IMR-90 (cell line): ENCODE data around the gene TVP23C. TPM values are rescaled to one million over a fixed set of nuclear protein-coding genes. Genes with fewer than 3 reads are reported as not detected.
"Not testable (repeated sequence)": the region's sequence is repeated elsewhere in the genome, so short reads cannot be mapped to it uniquely, and the experiment has no call there.

Source experiments
- ATAC-seq: fragments of 200-7000 bp; cut with Tn5 transposase; 2 replicates; pipeline ENCODE4 v1.9.1; 2020; ENCODE audit warnings: low read depth, mild to moderate bottlenecking, moderate library complexity
- BruUV-seq: library from RNA; stranded (reverse); fragments of 400-500 nt; replicated peaks from 2 replicates; lab custom pipeline; 2021; lab: Mats Ljungman, UMichigan
- CTCF ChIA-PET: fragments of 300-600 bp; formaldehyde crosslinking; extraction: SDS; loops from one replicate; lab custom pipeline; 2021; ENCODE audit warnings: antibody characterized with exemption; lab: Yijun Ruan, JAX
- POLR2A ChIA-PET: fragments of 300-600 bp; sonication (Branson Sonifier 250); formaldehyde crosslinking; loops from one replicate; lab custom pipeline; 2022; ENCODE audit warnings: antibody characterized with exemption; ENCODE audit not compliant: unreplicated experiment; lab: Charles Lee
- DNase-seq: peaks from one replicate; pipeline ENCODE4 v3.0.0; 2013
- H2AFZ ChIP-seq: replicated peaks from 2 replicates; pipeline ENCODE3; 2013; ENCODE audit warnings: low read length, mild to moderate bottlenecking; ENCODE audit not compliant: poor library complexity
- H2AK5ac ChIP-seq: 2 replicates; pipeline ENCODE4 v1.6.1; 2013; ENCODE audit warnings: low read depth, low read length, inconsistent platforms
- H2AK9ac ChIP-seq: replicated peaks from 2 replicates; pipeline ENCODE3; 2013; ENCODE audit warnings: mild to moderate bottlenecking, low read depth, low read length, moderate library complexity; ENCODE audit not compliant: poor library complexity
- H2BK120ac ChIP-seq: 2 replicates; pipeline ENCODE4 v1.6.1; 2013; ENCODE audit warnings: low read depth, low read length, inconsistent platforms
- H2BK15ac ChIP-seq: 3 replicates; pipeline ENCODE4 v1.6.1; 2013; ENCODE audit warnings: low read depth, low read length, inconsistent platforms
- H2BK20ac ChIP-seq: 2 replicates; pipeline ENCODE4 v1.6.1; 2013; ENCODE audit warnings: low read depth, mild to moderate bottlenecking, inconsistent platforms, low read length, moderate library complexity
- H2BK5ac ChIP-seq: 2 replicates; pipeline ENCODE4 v1.6.1; 2013; ENCODE audit warnings: mild to moderate bottlenecking, low read depth, low read length, inconsistent platforms; ENCODE audit not compliant: poor library complexity, severe bottlenecking
- H3K14ac ChIP-seq: replicated peaks from 2 replicates; pipeline ENCODE4 v1.6.1; 2013; ENCODE audit warnings: low read depth, low read length, inconsistent platforms
- H3K18ac ChIP-seq: 2 replicates; pipeline ENCODE4 v1.6.1; 2013; ENCODE audit warnings: low read depth, low read length, control low read depth
- H3K23ac ChIP-seq: 2 replicates; pipeline ENCODE4 v1.6.1; 2013; ENCODE audit warnings: low read depth, low read length, inconsistent platforms
- H3K27ac ChIP-seq: 2 replicates; pipeline ENCODE4 v1.5.1; 2013; ENCODE audit warnings: mild to moderate bottlenecking, control low read depth, low read length; ENCODE audit not compliant: insufficient read depth
- H3K27me3 ChIP-seq: 2 replicates; pipeline ENCODE4 v1.6.1; 2013; ENCODE audit warnings: low read length; ENCODE audit not compliant: control insufficient read depth, insufficient read depth
- H3K36me3 ChIP-seq: 2 replicates; pipeline ENCODE4 v1.6.1; 2013; ENCODE audit warnings: low read length, mixed read lengths; ENCODE audit not compliant: control insufficient read depth, insufficient read depth
- H3K4ac ChIP-seq: 2 replicates; pipeline ENCODE4 v1.6.1; 2013; ENCODE audit warnings: low read depth, low read length, inconsistent platforms
- H3K4me1 ChIP-seq: 2 replicates; pipeline ENCODE4 v1.6.1; 2013; ENCODE audit warnings: low read length, mixed read lengths; ENCODE audit not compliant: control insufficient read depth, insufficient read depth
- H3K4me2 ChIP-seq: 2 replicates; pipeline ENCODE4 v1.6.1; 2013; ENCODE audit warnings: low read depth, mild to moderate bottlenecking, control low read depth, low read length, moderate library complexity
- H3K4me3 ChIP-seq: 2 replicates; pipeline ENCODE4 v1.5.1; 2013; ENCODE audit warnings: low read depth, mild to moderate bottlenecking, control low read depth, low read length, moderate library complexity; ENCODE audit not compliant: insufficient read depth
- H3K56ac ChIP-seq: 2 replicates; pipeline ENCODE4 v1.6.1; 2013; ENCODE audit warnings: low read length, inconsistent platforms; ENCODE audit not compliant: insufficient read depth; ENCODE audit errors: extremely low read depth
- H3K79me1 ChIP-seq, 2 experiments: 2 replicates each; pipeline ENCODE4 v1.6.1; 2013; ENCODE audit warnings: low read length in 2 of 2, inconsistent platforms in 1 of 2, low read depth in 1 of 2
- H3K9ac ChIP-seq: 2 replicates; pipeline ENCODE4 v1.6.1; 2013; ENCODE audit warnings: low read depth, low read length, control low read depth
- H3K9me1 ChIP-seq: 2 replicates; pipeline ENCODE4 v1.6.1; 2013; ENCODE audit warnings: low read length, inconsistent platforms; ENCODE audit not compliant: insufficient read depth
- H3K9me3 ChIP-seq: 2 replicates; pipeline ENCODE4 v1.6.1; 2013; ENCODE audit warnings: low read length; ENCODE audit not compliant: control insufficient read depth, insufficient read depth
- H4K20me1 ChIP-seq: 2 replicates; pipeline ENCODE4 v1.6.1; 2013; ENCODE audit warnings: low read length, inconsistent platforms; ENCODE audit not compliant: insufficient read depth
- H4K5ac ChIP-seq: 2 replicates; pipeline ENCODE4 v1.6.1; 2013; ENCODE audit warnings: mild to moderate bottlenecking, low read depth, low read length, control low read depth
- H4K8ac ChIP-seq, 2 experiments: 2 replicates each; pipeline ENCODE4 v1.6.1; 2013; ENCODE audit warnings: low read depth in 2 of 2, low read length in 2 of 2, control low read depth in 1 of 2, inconsistent platforms in 1 of 2
- H4K91ac ChIP-seq: 2 replicates; pipeline ENCODE4 v1.6.1; 2013; ENCODE audit warnings: low read depth, low read length, inconsistent platforms; ENCODE audit not compliant: insufficient read depth
- WGBS, 2 experiments: methylation state at CpG; one replicate each; pipeline versions ENCODE4 v1.1.5 to v1.1.7; 2013; ENCODE audit warnings: missing lambda C conversion rate in 2 of 2; ENCODE audit not compliant: insufficient read length in 1 of 2; ENCODE audit errors: extremely low coverage in 2 of 2; 5-methylcytosine and 5-hydroxymethylcytosine counted together
- dilution Hi-C: fragments of 300-500 bp; cut with HindIII; formaldehyde crosslinking; loops from one replicate; pipeline ENCODE4 v1.14.3; 2018; ENCODE audit warnings: low sequenced_read_pairs; ENCODE audit not compliant: unreplicated experiment
- in situ Hi-C: fragments of 300-500 bp; cut with MboI; formaldehyde crosslinking; loops from 3 replicates; pipeline ENCODE4 v1.14.3; 2019; ENCODE audit warnings: low sequenced_read_pairs, inconsistent platforms, mixed read lengths
- intact Hi-C: fragments of 100-400 bp; cut with micrococcal nuclease; formaldehyde crosslinking; loops from 2 replicates; pipeline ENCODE4 v1.10.0; 2022
- polyA plus RNA-seq, 3 experiments: library from polyadenylated mRNA; depleted of rRNA; stranded (reverse); fragments of >200 nt; gene quantifications; 2 replicates each; pipeline ENCODE4 v1.2.3, GENCODE V29; 2012; ENCODE audit warnings: low replicate concordance in 1 of 3
- total RNA-seq: library from RNA; depleted of rRNA; stranded (reverse); fragments of >200 nt; gene quantifications from 2 replicates; pipeline ENCODE4 v1.2.3, GENCODE V29; 2012

Gene TVP23C
- total and polyA plus RNA-seq, 2 of the 4 experiments (the other 2 are of a cell fraction): 7.5 to 12.0 TPM

DNA sequence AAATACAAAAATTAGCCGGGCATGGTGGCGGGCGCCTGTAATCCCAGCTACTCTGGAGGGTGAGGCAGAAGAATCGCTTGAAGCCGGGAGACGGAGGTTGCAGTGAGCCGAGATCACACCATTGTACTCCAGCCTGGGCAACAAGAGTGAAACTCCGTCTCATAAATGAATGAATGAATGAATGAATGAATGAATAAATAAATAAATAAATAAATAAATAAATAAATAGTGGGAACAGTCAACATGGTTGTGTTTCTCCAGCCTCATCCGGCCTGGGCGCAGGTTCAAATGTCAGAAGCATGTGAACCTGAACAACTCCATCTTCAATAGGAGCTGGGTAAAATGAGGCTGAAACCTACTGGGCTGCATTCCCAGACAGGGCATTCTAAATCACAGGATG, 1.8 kb downstream of the TVP23C start:
- H3K4ac ChIP-seq, H2BK20ac ChIP-seq, H2AK9ac ChIP-seq, H3K27me3 ChIP-seq, H2BK5ac ChIP-seq, H2AK5ac ChIP-seq, H3K4me3 ChIP-seq, H3K27ac ChIP-seq, BruUV-seq, H3K36me3 ChIP-seq, H2BK120ac ChIP-seq, H4K91ac ChIP-seq, H3K79me1 ChIP-seq, ATAC-seq, H4K5ac ChIP-seq, H3K23ac ChIP-seq, H3K4me1 ChIP-seq, H3K14ac ChIP-seq, intact Hi-C loops, DNase-seq, H3K56ac ChIP-seq, H2BK15ac ChIP-seq, H3K9me1 ChIP-seq, in situ Hi-C loops, H4K8ac ChIP-seq, H3K4me2 ChIP-seq, H3K9ac ChIP-seq, H2AFZ ChIP-seq, H4K20me1 ChIP-seq, H3K18ac ChIP-seq, H3K9me3 ChIP-seq, dilution Hi-C loops, CTCF ChIA-PET: not testable (repeated sequence)
- no CpG with 5 or more reads among the region's 10 CpGs for WGBS, 2 experiments
- POLR2A ChIA-PET: interaction anchor here (0.7 kb wide), 1 partner anchor 803 kb away, joined by 3 read pairs; no protein-coding TSS in a partner anchor

DNA sequence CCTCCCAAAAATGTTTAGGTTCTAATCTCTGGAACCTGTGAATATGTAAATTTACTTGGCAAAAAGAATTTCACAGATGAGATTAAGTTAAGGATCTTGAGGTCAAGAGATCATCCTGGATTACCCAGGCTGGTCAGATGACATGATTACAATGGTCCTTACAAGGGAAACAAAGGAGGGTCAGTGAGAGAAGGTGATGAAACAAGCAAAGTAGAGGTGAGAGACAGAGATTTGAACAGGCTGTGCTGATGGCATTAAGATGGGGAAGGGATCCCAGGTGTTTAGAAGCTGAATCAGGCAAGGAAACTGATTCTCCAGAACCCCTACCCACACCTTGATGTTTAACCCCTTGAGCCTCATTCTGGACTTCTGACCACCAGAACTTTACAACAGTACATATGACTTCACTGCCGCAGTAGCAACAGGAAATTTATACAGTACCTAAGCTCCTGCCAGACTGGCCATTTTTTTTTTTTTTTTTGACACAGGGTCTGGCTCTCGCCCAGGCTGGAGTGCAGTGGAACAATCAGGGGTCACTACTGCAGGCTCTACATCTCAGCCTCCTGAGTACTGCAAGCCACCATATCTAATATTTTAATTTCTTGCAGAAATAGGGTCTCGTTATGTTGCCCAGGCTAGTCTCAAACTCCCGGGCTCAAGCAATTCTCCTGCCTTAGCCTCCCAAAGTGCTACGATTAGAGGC, 4.7 kb downstream of the TVP23C start:
- BruUV-seq, H2AFZ ChIP-seq, H2AK5ac ChIP-seq, POLR2A ChIA-PET, H3K9me1 ChIP-seq, H4K8ac ChIP-seq, H3K4ac ChIP-seq, H3K4me1 ChIP-seq, H3K4me3 ChIP-seq, H3K36me3 ChIP-seq, H3K27ac ChIP-seq, H4K20me1 ChIP-seq, H3K56ac ChIP-seq, DNase-seq, in situ Hi-C loops, H3K23ac ChIP-seq, H3K18ac ChIP-seq, H2AK9ac ChIP-seq, H3K4me2 ChIP-seq, H2BK5ac ChIP-seq, H3K14ac ChIP-seq, dilution Hi-C loops, ATAC-seq, H3K27me3 ChIP-seq, H4K91ac ChIP-seq, H3K79me1 ChIP-seq, H3K9me3 ChIP-seq, H2BK15ac ChIP-seq, H2BK120ac ChIP-seq, H2BK20ac ChIP-seq, H4K5ac ChIP-seq, intact Hi-C loops, H3K9ac ChIP-seq: not testable (repeated sequence)
- WGBS, 2 experiments: no CpG with 5 or more reads among the region's 5 CpGs
- CTCF ChIA-PET: interaction anchor here (0.7 kb wide), 1 partner anchor 101 kb away, joined by 3 read pairs; no protein-coding TSS in a partner anchor
